H1 (cell line): ENCODE results near the gene PSD2. TPM values are rescaled to one million over a fixed set of nuclear protein-coding genes. Genes with fewer than 3 reads are reported as not detected.
A peak's percentile ranks its signal among the peaks of the same experiment; 100 is the strongest.

Source experiments
- CREB1 ChIP-seq: IDR thresholded peaks from 2 replicates; pipeline ENCODE4 v1.6.1; 2012; ENCODE audit warnings: inconsistent platforms
- CTCF ChIP-seq, 3 experiments: IDR thresholded peaks; 1 replicate in 2 of 3; 2 replicates in 1 of 3; pipeline versions ENCODE4 v1.5.1 to v1.6.1; 2011; ENCODE audit warnings: low read length in 3 of 3, mild to moderate bottlenecking in 3 of 3, inconsistent platforms in 2 of 3, low read depth in 1 of 3, moderate library complexity in 1 of 3; ENCODE audit not compliant: insufficient read depth in 1 of 3; ENCODE audit errors: control extremely low read depth in 1 of 3
- HDAC2 ChIP-seq, 2 experiments: fragments of 300-600 bp in 1 of 2; sonication (generic) in 1 of 2; IDR thresholded peaks; 2 replicates each; pipeline ENCODE4 v1.6.1; 2011 to 2012; ENCODE audit warnings: low read depth in 2 of 2, low read length in 2 of 2, mild to moderate bottlenecking in 2 of 2, moderate library complexity in 2 of 2, borderline replicate concordance in 1 of 2, inconsistent platforms in 1 of 2
- JUND ChIP-seq: IDR thresholded peaks from 2 replicates; pipeline ENCODE4 v1.6.1; 2011; ENCODE audit warnings: mild to moderate bottlenecking, improper control_type of control experiment, low read length
- KDM4A ChIP-seq: IDR thresholded peaks from one replicate; pipeline ENCODE4 v1.7.1; 2012; ENCODE audit warnings: low read depth, mild to moderate bottlenecking, moderate library complexity, low read length, inconsistent platforms; ENCODE audit not compliant: severe bottlenecking
- MAX ChIP-seq: IDR thresholded peaks from 2 replicates; pipeline ENCODE4 v1.6.1; 2012; ENCODE audit warnings: inconsistent platforms
- RAD21 ChIP-seq, 2 experiments: IDR thresholded peaks in 1 of 2; conservative IDR thresholded peaks in 1 of 2; 2 replicates each; pipeline ENCODE4 v1.6.1; 2011; ENCODE audit warnings: low read depth in 2 of 2, low read length in 2 of 2, improper control_type of control experiment in 1 of 2, inconsistent platforms in 1 of 2, mild to moderate bottlenecking in 1 of 2, moderate library complexity in 1 of 2
- SIN3A ChIP-seq, 2 experiments: IDR thresholded peaks in 1 of 2; conservative IDR thresholded peaks in 1 of 2; 2 replicates each; pipeline ENCODE4 v1.6.1; 2011 to 2012; ENCODE audit warnings: low read length in 2 of 2, improper control_type of control experiment in 1 of 2, low read depth in 1 of 2, mild to moderate bottlenecking in 1 of 2
- SRF ChIP-seq: IDR thresholded peaks from 2 replicates; pipeline ENCODE4 v1.6.1; 2011; ENCODE audit warnings: mild to moderate bottlenecking, low read depth, low read length, moderate library complexity
- polyA plus RNA-seq, 7 experiments: library from polyadenylated mRNA; depleted of rRNA in 3 of 7; stranded (reverse) in 5 of 7; unstranded in 2 of 7; fragments of >200 nt in 5 of 7; fragments of 200-250 nt in 2 of 7; gene quantifications; 1 replicate in 5 of 7; 2 replicates in 1 of 7; 4 replicates in 1 of 7; pipeline versions ENCODE4 v1.2.1 to v1.2.3, GENCODE V29; 2011 to 2013; ENCODE audit warnings: missing spikeins in 2 of 7, mixed read lengths in 2 of 7
- total RNA-seq: library from RNA; stranded (reverse); fragmentation: NEBNext Ultra II Directional; extraction: Animal tissue kit (Norgen Biotek cat#: 25700); gene quantifications from 2 replicates; pipeline ENCODE4 v1.2.1, GENCODE V29; 2021

Gene PSD2
- total and polyA plus RNA-seq, 2 of the 8 experiments (the other 6 are each of a cell fraction or from before 2014, with no cell fraction given), result 0.06 to 0.14 TPM

GRCh38 chr5:139765409-139766217, 30.0 kb upstream of the PSD2 start (continued):
- TF ChIP-seq CTCF (IDR thresholded peaks at IDR 0.05; ENCODE audit: control extremely low read depth in 1 of 3, insufficient read depth in 1 of 3, low read depth in 1 of 3, low read length in 3 of 3), result peak in 2 of 3 experiments; percentile 65 to 75; a peak in 3 of 4 replicates
- peak; percentile 49; the same call in 1 of the 2 replicates for TF ChIP-seq JUND
- TF ChIP-seq CREB1, result peak; percentile 52
- peak in 1 of 2 experiments; percentile 38; a peak in 1 of 4 replicates for TF ChIP-seq HDAC2 (IDR thresholded peaks at IDR 0.05; ENCODE audit: borderline replicate concordance in 1 of 2, low read depth in 2 of 2, low read length in 2 of 2)
- no peak for TF ChIP-seq SRF
- TF ChIP-seq RAD21 (IDR thresholded peaks at IDR 0.05 in 1 of 2, conservative IDR thresholded peaks at IDR 0.05 in 1 of 2; ENCODE audit: low read depth in 2 of 2, low read length in 2 of 2), result peak; percentile 66 to 71
- TF ChIP-seq MAX, result peak; percentile 26; the same call in 1 of the 2 replicates
- TF ChIP-seq KDM4A, result peak; percentile 97
- 0 out of 4 replicates have a peak, but pooled peaks of 1 of the 2 experiments have one; percentile 38 for TF ChIP-seq SIN3A (conservative IDR thresholded peaks at IDR 0.05 in 1 of 2, IDR thresholded peaks at IDR 0.05 in 1 of 2; ENCODE audit: low read depth in 1 of 2, low read length in 2 of 2)
- TF ChIP-seq, all 59 proteins: peak for 12
